ENCODE results near the gene NAP1L1. TPM values are rescaled to one million over a fixed set of nuclear protein-coding genes. Genes with fewer than 3 reads are reported as not detected.

NAP1L1 gene
- total RNA-seq, 1 experiment from 2014 or later: 837 TPM

GRCh38 chr12:76024942-76025600 lies 59.4 kb downstream of the NAP1L1 start:
- no peaks in the 10 kb centered on the region for H3K36me3 ChIP-seq (ENCODE audit: insufficient read depth, low read length, poor library complexity, severe bottlenecking)
- POLR2A ChIA-PET (ENCODE audit: low non-redundant PET): no interaction called here
- no peaks in the 10 kb centered on the region for H3K9me3 ChIP-seq (ENCODE audit: low read depth, low read length, poor library complexity, severe bottlenecking)
- CTCF ChIA-PET: no interaction called here
- DNase-seq (ENCODE audit: low spot score): peak; percentile 64
- peaks cover 25% of the 10 kb centered on the region for H3K4me1 ChIP-seq (ENCODE audit: insufficient read depth, low read length, poor library complexity, severe bottlenecking)
- TF ChIP-seq CTCF (conservative IDR thresholded peaks at IDR 0.05; ENCODE audit: low read depth, low read length) (no peak), EZH2 (IDR thresholded peaks at IDR 0.05; ENCODE audit: borderline replicate concordance, low read depth, low read length, poor library complexity, severe bottlenecking) (no peak)
- intact Hi-C loops (cut with micrococcal nuclease; ENCODE audit: unreplicated experiment): loop anchor here (5.0 kb wide), 1 partner anchor 48 kb away; no protein-coding TSS in a partner anchor
- no peaks in the 10 kb centered on the region for H3K27me3 ChIP-seq (replicated peaks; ENCODE audit: insufficient read depth, low read depth, low read length, poor library complexity)
- H3K4me3 ChIP-seq (ENCODE audit: low read depth, low read length, poor library complexity, severe bottlenecking): no peak overlapping the region
- no TSS peak for BruUV-seq (replicated peaks)
- no peak overlapping the region for H3K27ac ChIP-seq (ENCODE audit: low read depth, low read length, poor library complexity, severe bottlenecking)

GRCh38 chr12:76024102-76024781 lies 60.2 kb downstream of the NAP1L1 start:
- Histone ChIP-seq H3K9me3 (ENCODE audit: low read depth, low read length, poor library complexity, severe bottlenecking) (no peaks in the 10 kb centered on the region), H3K36me3 (ENCODE audit: insufficient read depth, low read length, poor library complexity, severe bottlenecking) (no peaks in the 10 kb centered on the region), H3K4me3 (ENCODE audit: low read depth, low read length, poor library complexity, severe bottlenecking) (no peak overlapping the region), H3K4me1 (ENCODE audit: insufficient read depth, low read length, poor library complexity, severe bottlenecking) (peaks cover 22% of the 10 kb centered on the region), H3K27ac (ENCODE audit: low read depth, low read length, poor library complexity, severe bottlenecking) (no peak overlapping the region), H3K27me3 (replicated peaks; ENCODE audit: insufficient read depth, low read depth, low read length, poor library complexity) (no peaks in the 10 kb centered on the region)
- intact Hi-C loops (cut with micrococcal nuclease; ENCODE audit: unreplicated experiment): loop anchor here (5.0 kb wide), 1 partner anchor 47 kb away; no protein-coding TSS in a partner anchor
- CTCF ChIA-PET: no interaction called here
- POLR2A ChIA-PET (ENCODE audit: low non-redundant PET): no interaction called here
- no TSS peak for BruUV-seq (replicated peaks)
- no peak for DNase-seq (ENCODE audit: low spot score)
- TF ChIP-seq EZH2 (IDR thresholded peaks at IDR 0.05; ENCODE audit: borderline replicate concordance, low read depth, low read length, poor library complexity, severe bottlenecking) (no peak), CTCF (conservative IDR thresholded peaks at IDR 0.05; ENCODE audit: low read depth, low read length) (no peak)

- TF ChIP-seq CTCF (conservative IDR thresholded peaks at IDR 0.05; ENCODE audit: low read depth, low read length) (no peak), EZH2 (IDR thresholded peaks at IDR 0.05; ENCODE audit: borderline replicate concordance, low read depth, low read length, poor library complexity, severe bottlenecking) (no peak)
- H3K27me3 ChIP-seq (replicated peaks; ENCODE audit: insufficient read depth, low read depth, low read length, poor library complexity): no peaks in the 10 kb centered on the region
- H3K27ac ChIP-seq (ENCODE audit: low read depth, low read length, poor library complexity, severe bottlenecking): no peak overlapping the region
- H3K36me3 ChIP-seq (ENCODE audit: insufficient read depth, low read length, poor library complexity, severe bottlenecking): no peaks in the 10 kb centered on the region
- ChIA-PET CTCF (no interaction called here), POLR2A (ENCODE audit: low non-redundant PET) (no interaction called here)
- peaks cover 22% of the 10 kb centered on the region for H3K4me1 ChIP-seq (ENCODE audit: insufficient read depth, low read length, poor library complexity, severe bottlenecking)
- no TSS peak for BruUV-seq (replicated peaks)
- intact Hi-C loops (cut with micrococcal nuclease; ENCODE audit: unreplicated experiment): loop anchor here (5.0 kb wide), 1 partner anchor 46 kb away; no protein-coding TSS in a partner anchor
- no peak overlapping the region for H3K4me3 ChIP-seq (ENCODE audit: low read depth, low read length, poor library complexity, severe bottlenecking)
- no peak for DNase-seq (ENCODE audit: low spot score)
- H3K9me3 ChIP-seq (ENCODE audit: low read depth, low read length, poor library complexity, severe bottlenecking): no peaks in the 10 kb centered on the region
These were observed 61.3 kb downstream of the NAP1L1 start for GRCh38 chr12:76023069-76023690.

Measured in A673 (cell line).